ENCODE measurements around the gene RALGAPA2. TPM values are rescaled to one million over a fixed set of nuclear protein-coding genes. Genes with fewer than 3 reads are reported as not detected.

Gene RALGAPA2
- total RNA-seq, 4 donors from 2014 or later, result 54.3 to 67.6 (median 60.3) TPM

DNA sequence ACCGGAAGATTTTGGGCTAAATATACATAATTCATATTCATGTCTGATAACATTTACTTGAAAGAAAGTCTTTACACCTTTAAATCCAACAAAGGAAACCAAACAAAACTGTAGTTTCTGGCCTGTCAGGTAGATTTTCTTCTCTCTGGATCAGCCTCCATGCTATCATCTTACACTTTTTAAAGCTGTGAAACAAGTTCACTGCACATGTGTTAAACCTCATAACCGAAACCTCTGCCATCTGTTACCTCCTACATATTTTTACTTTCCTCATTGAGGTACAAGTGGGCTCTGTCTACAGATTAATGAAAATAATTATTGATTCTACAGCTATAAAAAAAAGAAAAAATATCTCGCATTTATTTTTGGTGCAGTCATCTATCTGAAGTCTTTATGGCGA lies 149.9 kb downstream of the RALGAPA2 start:
- Histone ChIP-seq H3K27ac (no peak overlapping the region), H3K4me3 (no peak overlapping the region), H3K9me3 (no peaks in the 10 kb centered on the region), H3K36me3 (peaks cover 0 to 12% (median 0%) of the 10 kb centered on the region in 3 donors), H3K4me1 (peaks cover 0 to 5% (median 0%) of the 10 kb centered on the region in 4 donors), H3K27me3 (no peaks in the 10 kb centered on the region)
- TF ChIP-seq, protein P1, sequence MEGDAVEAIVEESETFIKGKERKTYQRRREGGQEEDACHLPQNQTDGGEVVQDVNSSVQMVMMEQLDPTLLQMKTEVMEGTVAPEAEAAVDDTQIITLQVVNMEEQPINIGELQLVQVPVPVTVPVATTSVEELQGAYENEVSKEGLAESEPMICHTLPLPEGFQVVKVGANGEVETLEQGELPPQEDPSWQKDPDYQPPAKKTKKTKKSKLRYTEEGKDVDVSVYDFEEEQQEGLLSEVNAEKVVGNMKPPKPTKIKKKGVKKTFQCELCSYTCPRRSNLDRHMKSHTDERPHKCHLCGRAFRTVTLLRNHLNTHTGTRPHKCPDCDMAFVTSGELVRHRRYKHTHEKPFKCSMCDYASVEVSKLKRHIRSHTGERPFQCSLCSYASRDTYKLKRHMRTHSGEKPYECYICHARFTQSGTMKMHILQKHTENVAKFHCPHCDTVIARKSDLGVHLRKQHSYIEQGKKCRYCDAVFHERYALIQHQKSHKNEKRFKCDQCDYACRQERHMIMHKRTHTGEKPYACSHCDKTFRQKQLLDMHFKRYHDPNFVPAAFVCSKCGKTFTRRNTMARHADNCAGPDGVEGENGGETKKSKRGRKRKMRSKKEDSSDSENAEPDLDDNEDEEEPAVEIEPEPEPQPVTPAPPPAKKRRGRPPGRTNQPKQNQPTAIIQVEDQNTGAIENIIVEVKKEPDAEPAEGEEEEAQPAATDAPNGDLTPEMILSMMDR (IDR thresholded peaks at IDR 0.05), result no peak
- TF ChIP-seq POLR2A (IDR thresholded peaks at IDR 0.05), result no peak
- DNase-seq, result no peak

DNA sequence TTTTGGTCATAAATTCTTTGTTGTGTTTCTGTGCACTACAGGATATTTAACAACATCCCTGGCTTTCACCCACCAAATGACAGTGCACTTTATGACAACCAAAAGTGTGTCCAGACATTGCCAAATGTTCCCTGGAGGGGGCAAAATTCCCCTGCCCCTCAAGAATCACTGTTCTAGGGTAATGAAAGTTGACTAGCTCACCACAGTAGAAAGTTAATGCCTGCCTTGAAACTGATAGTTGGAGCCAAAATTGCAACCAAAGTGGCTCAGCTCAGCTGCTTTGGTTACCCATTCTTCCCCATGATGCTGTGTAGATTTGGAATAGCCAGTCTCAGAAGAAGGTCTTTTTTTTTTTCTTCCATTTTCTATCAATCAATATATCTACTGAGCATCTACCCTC lies 150.6 kb downstream of the RALGAPA2 start:
- DNase-seq, result no peak
- TF ChIP-seq, protein P1 (IDR thresholded peaks at IDR 0.05), result no peak
- no peak for TF ChIP-seq POLR2A (IDR thresholded peaks at IDR 0.05)
- Histone ChIP-seq H3K27me3 (no peaks in the 10 kb centered on the region), H3K4me3 (no peak overlapping the region), H3K9me3 (no peaks in the 10 kb centered on the region), H3K4me1 (peaks cover 0 to 3% (median 0%) of the 10 kb centered on the region in 4 donors), H3K36me3 (peaks cover 0 to 10% (median 0%) of the 10 kb centered on the region in 3 donors), H3K27ac (no peak overlapping the region)

DNA sequence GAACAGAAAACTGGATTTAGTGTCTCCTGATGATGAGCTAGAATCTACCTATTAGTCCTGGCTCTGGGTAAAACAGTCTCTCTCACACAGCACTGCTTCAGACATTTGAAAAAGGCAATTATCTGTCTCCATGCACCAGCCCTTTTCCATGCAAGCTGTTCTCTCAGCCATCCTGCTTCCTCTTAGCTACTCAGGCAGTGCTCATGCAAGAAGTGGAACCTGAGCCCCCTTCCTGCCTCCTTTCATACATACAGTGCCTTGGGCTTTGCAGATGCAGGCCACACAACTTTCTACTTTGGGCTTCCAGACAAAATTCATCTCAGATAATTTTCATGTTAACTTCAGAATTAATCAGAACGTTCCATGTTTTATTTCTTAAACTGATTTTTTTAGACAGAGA lies 151.3 kb downstream of the RALGAPA2 start:
- Histone ChIP-seq H3K4me3 (no peak overlapping the region), H3K9me3 (no peaks in the 10 kb centered on the region), H3K36me3 (peaks cover 0 to 15% (median 0%) of the 10 kb centered on the region in 3 donors), H3K27ac (no peak overlapping the region), H3K27me3 (no peaks in the 10 kb centered on the region), H3K4me1 (no peaks in the 10 kb centered on the region)
- DNase-seq, result no peak
- TF ChIP-seq POLR2A (IDR thresholded peaks at IDR 0.05), result no peak
- TF ChIP-seq, protein P1 (IDR thresholded peaks at IDR 0.05), result no peak

- no peaks in the 10 kb centered on the region for H3K27me3 ChIP-seq
- no peak overlapping the region for H3K27ac ChIP-seq
- DNase-seq, result no peak
- no peaks in the 10 kb centered on the region for H3K4me1 ChIP-seq
- peaks cover 0 to 12% (median 0%) of the 10 kb centered on the region in 3 donors for H3K36me3 ChIP-seq
- no peak for TF ChIP-seq POLR2A (IDR thresholded peaks at IDR 0.05)
- TF ChIP-seq, protein P1 (IDR thresholded peaks at IDR 0.05), result no peak
- H3K4me3 ChIP-seq, result no peak overlapping the region
- H3K9me3 ChIP-seq, result no peaks in the 10 kb centered on the region
Measured at GRCh38 chr20:20557406-20557805, 155.0 kb downstream of the RALGAPA2 start.

GRCh38 chr20:20555838-20556237 lies 156.6 kb downstream of the RALGAPA2 start:
- Histone ChIP-seq H3K36me3 (peaks cover 0 to 8% (median 0%) of the 10 kb centered on the region in 3 donors), H3K9me3 (no peaks in the 10 kb centered on the region), H3K4me3 (no peak overlapping the region), H3K27me3 (no peaks in the 10 kb centered on the region), H3K27ac (no peak overlapping the region), H3K4me1 (peaks cover 0 to 8% (median 0%) of the 10 kb centered on the region in 4 donors)
- no peak for TF ChIP-seq POLR2A (IDR thresholded peaks at IDR 0.05)
- TF ChIP-seq, protein P1 (IDR thresholded peaks at IDR 0.05), result no peak
- no peak for DNase-seq

- no peak for DNase-seq
- TF ChIP-seq, protein P1 (IDR thresholded peaks at IDR 0.05), result no peak
- TF ChIP-seq POLR2A (IDR thresholded peaks at IDR 0.05), result no peak
- Histone ChIP-seq H3K27me3 (no peaks in the 10 kb centered on the region), H3K4me3 (no peak overlapping the region), H3K27ac (no peak overlapping the region), H3K4me1 (peaks cover 0 to 8% (median 0%) of the 10 kb centered on the region in 4 donors), H3K36me3 (peaks cover 0 to 8% (median 0%) of the 10 kb centered on the region in 3 donors), H3K9me3 (no peaks in the 10 kb centered on the region)
Measured at GRCh38 chr20:20554951-20555350, 157.5 kb downstream of the RALGAPA2 start.

All from Peyer's patch (tissue), 4 donors.